ENCODE results near the gene RGS12. TPM values are rescaled to one million over a fixed set of nuclear protein-coding genes. Genes with fewer than 3 reads are reported as not detected.

The RGS12 gene
- total RNA-seq, 1 donor from 2014 or later, result 34.2 TPM

- no peak for DNase-seq (ENCODE audit: low read depth)
- TF ChIP-seq, protein P1, sequence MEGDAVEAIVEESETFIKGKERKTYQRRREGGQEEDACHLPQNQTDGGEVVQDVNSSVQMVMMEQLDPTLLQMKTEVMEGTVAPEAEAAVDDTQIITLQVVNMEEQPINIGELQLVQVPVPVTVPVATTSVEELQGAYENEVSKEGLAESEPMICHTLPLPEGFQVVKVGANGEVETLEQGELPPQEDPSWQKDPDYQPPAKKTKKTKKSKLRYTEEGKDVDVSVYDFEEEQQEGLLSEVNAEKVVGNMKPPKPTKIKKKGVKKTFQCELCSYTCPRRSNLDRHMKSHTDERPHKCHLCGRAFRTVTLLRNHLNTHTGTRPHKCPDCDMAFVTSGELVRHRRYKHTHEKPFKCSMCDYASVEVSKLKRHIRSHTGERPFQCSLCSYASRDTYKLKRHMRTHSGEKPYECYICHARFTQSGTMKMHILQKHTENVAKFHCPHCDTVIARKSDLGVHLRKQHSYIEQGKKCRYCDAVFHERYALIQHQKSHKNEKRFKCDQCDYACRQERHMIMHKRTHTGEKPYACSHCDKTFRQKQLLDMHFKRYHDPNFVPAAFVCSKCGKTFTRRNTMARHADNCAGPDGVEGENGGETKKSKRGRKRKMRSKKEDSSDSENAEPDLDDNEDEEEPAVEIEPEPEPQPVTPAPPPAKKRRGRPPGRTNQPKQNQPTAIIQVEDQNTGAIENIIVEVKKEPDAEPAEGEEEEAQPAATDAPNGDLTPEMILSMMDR (IDR thresholded peaks at IDR 0.05; ENCODE audit: insufficient read depth, low read length, severe bottlenecking), result no peak
- H3K36me3 ChIP-seq (ENCODE audit: control insufficient read depth, insufficient read depth, low read length), result no peaks in the 10 kb centered on the region
- FAIRE-seq, result no peak
- no peaks in the 10 kb centered on the region for H3K27me3 ChIP-seq (ENCODE audit: control insufficient read depth, insufficient read depth, low read length)
- H3K4me3 ChIP-seq (ENCODE audit: low read depth, low read length), result no peak overlapping the region
Observed at GRCh38 chr4:3317656-3318211, 24.9 kb downstream of the RGS12 start.

GRCh38 chr4:3318561-3319021 lies 25.8 kb downstream of the RGS12 start:
- H3K4me3 ChIP-seq (ENCODE audit: low read depth, low read length), result no peak overlapping the region
- no peaks in the 10 kb centered on the region for H3K36me3 ChIP-seq (ENCODE audit: control insufficient read depth, insufficient read depth, low read length)
- TF ChIP-seq, protein P1 (IDR thresholded peaks at IDR 0.05; ENCODE audit: insufficient read depth, low read length, severe bottlenecking), result peak; percentile 1
- H3K27me3 ChIP-seq (ENCODE audit: control insufficient read depth, insufficient read depth, low read length), result no peaks in the 10 kb centered on the region
- FAIRE-seq, result no peak
- DNase-seq (ENCODE audit: low read depth), result no peak

- TF ChIP-seq, protein P1 (IDR thresholded peaks at IDR 0.05; ENCODE audit: insufficient read depth, low read length, severe bottlenecking), result no peak
- Histone ChIP-seq H3K27me3 (ENCODE audit: control insufficient read depth, insufficient read depth, low read length) (no peaks in the 10 kb centered on the region), H3K4me3 (ENCODE audit: low read depth, low read length) (no peak overlapping the region), H3K36me3 (ENCODE audit: control insufficient read depth, insufficient read depth, low read length) (no peaks in the 10 kb centered on the region)
- FAIRE-seq, result no peak
- DNase-seq (ENCODE audit: low read depth), result no peak
Observed at GRCh38 chr4:3320361-3321023, 27.7 kb downstream of the RGS12 start.

- no peaks in the 10 kb centered on the region for H3K36me3 ChIP-seq (ENCODE audit: control insufficient read depth, insufficient read depth, low read length)
- TF ChIP-seq, protein P1 (IDR thresholded peaks at IDR 0.05; ENCODE audit: insufficient read depth, low read length, severe bottlenecking), result no peak
- FAIRE-seq, result no peak
- no peak overlapping the region for H3K4me3 ChIP-seq (ENCODE audit: low read depth, low read length)
- no peaks in the 10 kb centered on the region for H3K27me3 ChIP-seq (ENCODE audit: control insufficient read depth, insufficient read depth, low read length)
- DNase-seq (ENCODE audit: low read depth), result no peak
Observed at GRCh38 chr4:3321295-3321889, 28.6 kb downstream of the RGS12 start.

DNA sequence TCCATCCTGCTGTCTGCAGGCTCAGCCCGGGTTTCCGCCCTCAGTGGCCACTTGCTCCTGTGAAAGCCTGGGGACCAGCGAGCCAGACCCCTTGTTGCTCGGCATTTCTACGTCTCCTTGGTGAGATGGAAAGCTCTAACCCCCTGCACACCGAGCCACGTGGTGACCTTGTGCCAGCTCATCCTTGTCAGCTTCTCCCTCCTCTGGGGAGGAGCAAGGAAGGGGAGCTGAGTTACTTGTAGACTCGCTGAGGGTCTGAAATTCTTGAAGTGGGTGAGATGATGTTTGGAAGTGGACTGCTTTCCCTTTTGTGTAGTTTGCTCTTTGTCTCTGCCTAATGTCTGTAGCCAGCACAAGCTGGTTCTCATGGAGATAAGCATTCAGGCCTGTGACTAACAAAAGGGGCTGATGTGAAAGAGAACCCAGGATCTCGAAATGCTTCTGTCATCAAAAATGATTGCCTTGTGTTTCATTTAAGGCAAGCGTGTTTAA lies 29.3 kb downstream of the RGS12 start:
- H3K36me3 ChIP-seq (ENCODE audit: control insufficient read depth, insufficient read depth, low read length), result no peaks in the 10 kb centered on the region
- no peaks in the 10 kb centered on the region for H3K27me3 ChIP-seq (ENCODE audit: control insufficient read depth, insufficient read depth, low read length)
- TF ChIP-seq, protein P1 (IDR thresholded peaks at IDR 0.05; ENCODE audit: insufficient read depth, low read length, severe bottlenecking), result no peak
- no peak for DNase-seq (ENCODE audit: low read depth)
- no peak overlapping the region for H3K4me3 ChIP-seq (ENCODE audit: low read depth, low read length)
- no peak for FAIRE-seq

All from bronchial epithelial cell (primary cell).